GM10266 (cell line): ENCODE results near the gene MAP2K7.
A peak's percentile ranks its signal among the peaks of the same experiment; 100 is the strongest.
"Not testable (repeated sequence)": the region's sequence is repeated elsewhere in the genome, so short reads cannot be mapped to it uniquely, and the experiment has no call there.

Source experiments
- DNase-seq: peaks from one replicate; pipeline ENCODE4 v3.0.0; 2012; ENCODE audit errors: extremely low spot score
- TF ChIP-seq, protein P1 (sequence below): IDR thresholded peaks from 2 replicates; pipeline ENCODE4 v1.5.1; 2012; ENCODE audit warnings: mild to moderate bottlenecking, low read depth; ENCODE audit not compliant: control insufficient read depth, insufficient read depth; ENCODE audit errors: missing control alignments

MAP2K7 gene

DNA sequence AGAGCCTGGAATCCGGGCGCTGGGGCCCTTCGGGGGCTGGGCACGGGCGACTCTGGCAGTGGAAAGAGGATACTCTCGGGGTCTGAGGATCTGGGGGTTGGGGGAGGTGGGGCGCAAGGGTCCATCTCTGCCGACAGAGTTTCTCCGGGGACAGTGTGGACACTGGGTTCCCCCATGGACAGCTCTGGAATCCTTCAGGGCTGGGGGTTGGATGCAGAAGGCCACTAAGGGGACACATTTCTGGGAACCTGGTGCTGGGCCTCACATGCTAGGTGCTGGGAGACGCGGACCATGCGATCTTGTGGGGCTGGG is 13.2 kb downstream of the MAP2K7 start:
- no peak for DNase-seq
- TF ChIP-seq, protein P1, sequence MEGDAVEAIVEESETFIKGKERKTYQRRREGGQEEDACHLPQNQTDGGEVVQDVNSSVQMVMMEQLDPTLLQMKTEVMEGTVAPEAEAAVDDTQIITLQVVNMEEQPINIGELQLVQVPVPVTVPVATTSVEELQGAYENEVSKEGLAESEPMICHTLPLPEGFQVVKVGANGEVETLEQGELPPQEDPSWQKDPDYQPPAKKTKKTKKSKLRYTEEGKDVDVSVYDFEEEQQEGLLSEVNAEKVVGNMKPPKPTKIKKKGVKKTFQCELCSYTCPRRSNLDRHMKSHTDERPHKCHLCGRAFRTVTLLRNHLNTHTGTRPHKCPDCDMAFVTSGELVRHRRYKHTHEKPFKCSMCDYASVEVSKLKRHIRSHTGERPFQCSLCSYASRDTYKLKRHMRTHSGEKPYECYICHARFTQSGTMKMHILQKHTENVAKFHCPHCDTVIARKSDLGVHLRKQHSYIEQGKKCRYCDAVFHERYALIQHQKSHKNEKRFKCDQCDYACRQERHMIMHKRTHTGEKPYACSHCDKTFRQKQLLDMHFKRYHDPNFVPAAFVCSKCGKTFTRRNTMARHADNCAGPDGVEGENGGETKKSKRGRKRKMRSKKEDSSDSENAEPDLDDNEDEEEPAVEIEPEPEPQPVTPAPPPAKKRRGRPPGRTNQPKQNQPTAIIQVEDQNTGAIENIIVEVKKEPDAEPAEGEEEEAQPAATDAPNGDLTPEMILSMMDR: no peak

DNA sequence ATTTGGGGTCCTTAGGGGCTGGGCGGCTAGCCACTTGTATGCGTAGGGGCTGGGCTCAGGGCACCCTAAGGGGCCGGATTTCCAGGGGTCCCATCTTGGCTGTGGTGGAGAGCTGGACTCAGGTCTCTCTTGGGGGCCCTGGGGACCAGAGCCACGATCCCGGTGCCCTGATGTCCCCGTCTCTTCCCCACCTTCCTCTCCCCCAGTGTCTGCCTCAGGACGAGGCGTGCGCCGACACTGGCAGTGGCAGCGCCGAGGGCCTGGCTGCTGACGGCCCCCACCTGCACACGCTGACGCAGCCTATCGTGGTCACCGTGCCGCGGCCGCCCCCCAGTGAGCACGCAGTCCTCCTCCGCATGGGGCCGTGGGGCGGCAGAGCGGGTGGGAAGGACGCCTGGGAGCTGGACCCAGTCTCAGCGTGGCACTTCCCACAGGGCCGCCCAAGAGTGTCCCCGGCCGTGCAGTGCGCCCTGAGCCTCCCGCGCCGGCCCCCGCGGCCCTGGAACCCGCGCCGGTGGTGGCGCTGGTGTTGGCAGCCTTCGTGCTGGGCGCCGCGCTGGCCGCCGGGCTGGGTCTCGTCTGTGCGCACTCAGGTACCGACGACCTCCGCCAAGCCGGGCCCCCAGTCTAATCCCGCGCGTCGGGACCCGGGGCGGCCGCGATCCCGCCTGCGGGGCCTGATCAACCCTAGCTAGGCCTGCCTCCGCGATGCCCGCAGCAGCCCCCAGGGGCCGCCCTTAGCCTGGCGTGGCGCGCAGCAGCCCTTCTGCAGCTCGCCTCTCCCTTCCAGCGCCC is 13.8 kb downstream of the MAP2K7 start:
- peak; percentile 84 for DNase-seq

DNA sequence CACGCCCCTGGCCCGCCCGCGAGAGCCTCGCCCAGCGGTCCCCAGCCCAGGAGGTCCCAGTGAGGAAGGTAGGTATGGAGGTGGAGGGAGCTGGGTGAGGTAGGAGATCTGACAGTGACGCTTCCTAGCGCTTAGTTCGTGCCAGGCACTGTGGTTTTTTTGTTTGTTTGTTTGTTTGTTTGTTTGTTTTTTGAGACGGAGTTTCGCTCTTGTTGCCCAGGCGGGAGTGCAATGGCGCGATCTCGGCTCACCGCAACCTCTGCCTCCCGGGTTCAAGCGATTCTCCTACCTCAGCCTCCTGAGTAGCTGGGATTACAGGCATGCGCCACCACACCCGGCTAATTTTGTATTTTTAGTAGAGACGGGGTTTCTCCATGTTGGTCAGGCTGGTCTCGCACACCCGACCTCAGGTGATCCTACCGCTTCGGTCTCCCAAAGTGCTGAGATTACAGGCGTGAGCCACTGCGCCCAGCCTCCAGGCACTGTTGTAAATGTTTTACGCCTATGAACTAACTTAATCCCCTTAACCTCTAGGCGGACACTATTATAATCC is 14.5 kb downstream of the MAP2K7 start:
- DNase-seq: not testable (repeated sequence)

More for the DNA sequence above, 13.8 kb downstream of the MAP2K7 start:
- TF ChIP-seq, protein P1: peak; percentile 60

DNA sequence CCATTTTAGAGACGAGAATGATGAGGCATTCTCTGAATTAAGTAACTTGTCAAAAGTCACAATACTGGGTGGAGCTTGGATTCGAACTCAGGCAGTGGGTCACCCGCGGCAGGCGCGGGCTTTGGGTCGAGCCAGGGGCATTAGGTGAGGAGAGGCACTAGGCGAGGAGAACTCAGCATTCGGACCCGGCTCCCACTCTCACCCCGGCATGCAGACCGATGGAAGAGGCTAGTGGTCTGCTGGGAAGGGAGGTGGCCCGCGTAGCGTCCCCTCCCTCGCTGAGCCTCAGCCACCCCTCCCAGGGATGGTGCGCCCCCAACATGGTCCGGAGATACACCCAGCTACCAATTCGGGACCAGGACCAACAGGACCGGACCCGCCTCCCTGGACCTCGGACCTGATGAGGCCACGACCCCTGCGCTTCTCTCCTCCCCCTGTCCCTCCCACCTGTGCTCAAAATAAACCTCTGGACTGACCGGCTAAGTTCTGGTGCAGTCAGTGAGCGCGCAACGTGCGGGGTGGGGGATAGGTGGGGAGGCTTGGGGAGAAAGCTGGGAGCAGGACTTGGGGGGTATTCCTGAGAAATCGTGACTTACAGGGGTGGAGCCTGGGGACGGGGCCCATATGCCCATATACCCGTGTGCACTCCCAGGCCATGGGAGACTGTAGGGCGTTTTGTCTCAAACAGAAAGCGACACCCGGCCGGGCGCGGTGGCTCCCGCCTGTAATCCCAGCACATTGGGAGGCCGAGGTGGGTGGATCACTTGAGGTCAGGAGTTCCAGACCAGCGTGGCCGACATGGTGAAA is 15.1 kb downstream of the MAP2K7 start:
- TF ChIP-seq, protein P1: no peak
- no peak for DNase-seq

DNA sequence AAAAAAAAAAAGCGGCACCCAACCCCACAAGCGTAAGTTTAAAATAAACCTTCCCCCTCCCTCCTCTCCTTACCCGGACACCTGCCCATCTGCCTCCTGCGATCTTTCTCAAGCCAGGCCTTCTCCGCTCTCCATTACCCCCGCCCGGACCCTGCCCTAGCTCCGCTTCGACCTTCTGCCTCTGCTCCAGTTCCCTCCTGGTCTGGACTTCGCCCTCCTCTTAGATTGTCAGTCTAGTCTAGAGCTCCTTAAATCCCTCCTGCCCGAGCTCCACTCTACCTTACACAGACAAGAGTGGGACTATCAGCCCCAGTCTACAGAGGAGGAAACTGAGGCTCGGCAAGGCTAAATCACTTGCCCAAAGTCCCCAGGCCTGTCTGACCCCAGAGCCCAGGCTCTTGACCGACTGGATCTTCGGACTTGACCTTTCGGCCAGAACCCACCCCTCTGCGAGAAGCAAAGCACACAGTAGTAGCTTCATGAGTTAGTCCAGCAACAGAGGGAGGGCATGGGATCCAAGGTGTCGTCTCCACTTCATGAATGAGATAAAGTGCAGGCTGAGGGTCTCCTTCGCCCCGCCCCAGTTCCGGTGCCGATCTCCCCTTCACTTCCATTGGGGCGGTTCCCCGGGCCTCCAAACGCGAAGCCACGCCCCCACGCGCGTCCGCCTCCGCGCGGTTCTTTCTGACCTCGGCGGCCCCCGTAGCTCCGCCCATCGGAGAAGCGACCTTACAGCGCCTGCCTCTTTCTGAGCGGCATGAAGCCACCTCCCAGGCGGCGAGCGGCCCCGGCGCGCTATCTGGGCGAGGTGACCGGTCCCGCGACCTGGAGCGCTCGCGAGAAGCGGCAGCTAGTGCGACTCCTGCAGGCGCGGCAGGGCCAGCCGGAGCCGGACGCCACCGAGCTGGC is 16.2 kb downstream of the MAP2K7 start, which contains the start of gene SNAPC2:
TSS of gene SNAPC2 (plus strand) at position 729 of the 909 bp plus-strand sequence. CDS start at position 758, 29 bp downstream.
- TF ChIP-seq, protein P1: no peak

DNA sequence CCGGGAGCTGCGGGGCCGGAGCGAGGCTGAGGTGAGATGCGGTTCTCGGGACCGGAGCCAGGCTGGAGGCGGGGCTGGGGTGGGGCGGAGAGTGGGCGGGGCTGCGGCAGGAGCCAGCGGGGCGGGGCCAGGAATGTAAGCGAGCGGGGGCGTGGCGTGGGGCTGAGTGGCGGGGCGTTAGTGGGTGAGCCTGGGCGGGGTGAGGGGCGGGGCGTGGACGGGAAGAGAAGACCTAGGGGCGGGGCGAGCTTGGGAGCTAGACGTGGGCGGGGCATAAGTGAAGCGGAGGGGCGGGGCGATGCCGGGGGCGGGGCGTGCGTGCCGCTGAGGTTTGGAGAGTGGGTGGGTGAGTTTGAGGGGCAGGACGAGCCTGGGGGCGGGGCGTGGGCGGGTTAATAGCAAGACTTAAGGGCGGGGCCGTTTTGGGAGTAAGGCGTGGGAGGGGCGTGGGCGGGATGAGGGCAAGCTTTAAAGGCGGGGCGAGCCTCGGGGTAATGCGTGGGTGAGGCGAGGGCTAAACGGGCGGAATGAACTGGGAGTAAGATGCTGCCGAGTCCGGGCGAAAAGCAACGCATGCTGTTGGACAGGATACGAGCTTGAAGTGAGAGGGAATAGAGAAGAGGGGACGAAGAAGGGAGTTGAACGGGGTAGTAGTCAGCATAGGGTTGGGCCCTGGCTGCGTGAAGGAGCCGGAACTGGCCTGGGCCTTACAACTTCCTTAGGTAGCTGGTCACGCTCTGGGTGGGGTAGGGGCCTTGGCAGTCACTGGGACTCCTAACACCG is 17.0 kb downstream of the MAP2K7 start:
- DNase-seq: peak; percentile 99
- TF ChIP-seq, protein P1: no peak

More for the DNA sequence above, 16.2 kb downstream of the MAP2K7 start, which contains the start of gene SNAPC2:
- DNase-seq: peak; percentile 95
